Osteoblast (primary cell): ENCODE measurements around the gene GLT1D1. TPM values are rescaled to one million over a fixed set of nuclear protein-coding genes. Genes with fewer than 3 reads are reported as not detected.
A peak's percentile ranks its signal among the peaks of the same experiment; 100 is the strongest.

Experiments used
- DNase-seq: peaks from one replicate; pipeline ENCODE4 v3.0.0; 2011; ENCODE audit warnings: low spot score, mixed read lengths; ENCODE audit not compliant: insufficient read length; ENCODE audit errors: missing footprints
- H2AFZ ChIP-seq: 2 replicates; pipeline ENCODE4 v1.6.0; 2011; ENCODE audit warnings: mild to moderate bottlenecking, low read length
- H3K27ac ChIP-seq: 2 replicates; pipeline ENCODE4 v1.5.1; 2011; ENCODE audit warnings: mild to moderate bottlenecking, low read depth, low read length, moderate library complexity
- H3K27me3 ChIP-seq: 2 replicates; pipeline ENCODE4 v1.6.0; 2012; ENCODE audit warnings: mild to moderate bottlenecking, control low read depth, inconsistent platforms, low read length, moderate library complexity; ENCODE audit not compliant: insufficient read depth
- H3K36me3 ChIP-seq: 2 replicates; pipeline ENCODE4 v1.5.1; 2011; ENCODE audit warnings: mild to moderate bottlenecking, low read length, control low read depth, moderate library complexity; ENCODE audit not compliant: insufficient read depth
- H3K4me1 ChIP-seq: 2 replicates; pipeline ENCODE4 v1.5.1; 2011; ENCODE audit warnings: mild to moderate bottlenecking, low read length, control low read depth, moderate library complexity; ENCODE audit not compliant: insufficient read depth
- H3K4me2 ChIP-seq: 2 replicates; pipeline ENCODE4 v1.6.0; 2011; ENCODE audit warnings: mild to moderate bottlenecking, low read length; ENCODE audit not compliant: insufficient read depth
- H3K4me3 ChIP-seq: fragments of 200-600 bp; sonication (generic); 3 replicates; pipeline ENCODE4 v1.5.1; 2012; ENCODE audit warnings: mild to moderate bottlenecking, low read length, inconsistent platforms; ENCODE audit not compliant: insufficient read depth
- H3K79me2 ChIP-seq: 2 replicates; pipeline ENCODE4 v1.6.0; 2012; ENCODE audit warnings: mild to moderate bottlenecking, low read length, control low read depth, inconsistent platforms; ENCODE audit not compliant: insufficient read depth
- H3K9me3 ChIP-seq: 2 replicates; pipeline ENCODE4 v1.5.1; 2011; ENCODE audit warnings: low read depth, low read length, control low read depth
- H4K20me1 ChIP-seq: 2 replicates; pipeline ENCODE4 v1.6.0; 2012; ENCODE audit warnings: mild to moderate bottlenecking, low read length, control low read depth; ENCODE audit not compliant: insufficient read depth
- CTCF ChIP-seq: IDR thresholded peaks from 2 replicates; pipeline ENCODE4 v1.5.1; 2011; ENCODE audit warnings: mild to moderate bottlenecking, low read depth, low read length, moderate library complexity; ENCODE audit errors: extremely low read depth
- total RNA-seq: library from RNA; depleted of rRNA; stranded (reverse); fragments of >200 nt; gene quantifications from 2 replicates; pipeline ENCODE4 v1.2.3, GENCODE V29; 2012

The GLT1D1 gene
- total RNA-seq, 1 donor, result not detected

- no peak overlapping the region for H2AFZ ChIP-seq
- no peak overlapping the region for H3K27ac ChIP-seq
- no peak overlapping the region for H3K4me2 ChIP-seq
- peaks cover 61% of the 10 kb centered on the region for H3K79me2 ChIP-seq
- H3K27me3 ChIP-seq, result no peaks in the 10 kb centered on the region
- H3K4me3 ChIP-seq, result no peak overlapping the region
- peaks cover 27% of the 10 kb centered on the region for H3K4me1 ChIP-seq
- no peaks in the 10 kb centered on the region for H3K9me3 ChIP-seq
- H4K20me1 ChIP-seq, result peaks cover 9% of the 10 kb centered on the region
- no peak for TF ChIP-seq CTCF
- peaks cover 26% of the 10 kb centered on the region for H3K36me3 ChIP-seq
- no peak for DNase-seq
Measured at GRCh38 chr12:128806573-128806972, 46.7 kb upstream of the GLT1D1 start.

GRCh38 chr12:128807161-128807724 is 46.0 kb upstream of the GLT1D1 start:
- Histone ChIP-seq H3K27ac (peak overlapping the region; percentile 62), H3K9me3 (no peaks in the 10 kb centered on the region), H3K4me3 (peak overlapping the region; percentile 66), H3K4me2 (peak overlapping the region; percentile 68), H3K79me2 (peaks cover 61% of the 10 kb centered on the region), H3K4me1 (peaks cover 23% of the 10 kb centered on the region), H3K36me3 (peaks cover 29% of the 10 kb centered on the region), H2AFZ (peak overlapping the region; percentile 77), H3K27me3 (no peaks in the 10 kb centered on the region), H4K20me1 (peaks cover 7% of the 10 kb centered on the region)
- DNase-seq, result peak; percentile 92
- no peak for TF ChIP-seq CTCF

DNA sequence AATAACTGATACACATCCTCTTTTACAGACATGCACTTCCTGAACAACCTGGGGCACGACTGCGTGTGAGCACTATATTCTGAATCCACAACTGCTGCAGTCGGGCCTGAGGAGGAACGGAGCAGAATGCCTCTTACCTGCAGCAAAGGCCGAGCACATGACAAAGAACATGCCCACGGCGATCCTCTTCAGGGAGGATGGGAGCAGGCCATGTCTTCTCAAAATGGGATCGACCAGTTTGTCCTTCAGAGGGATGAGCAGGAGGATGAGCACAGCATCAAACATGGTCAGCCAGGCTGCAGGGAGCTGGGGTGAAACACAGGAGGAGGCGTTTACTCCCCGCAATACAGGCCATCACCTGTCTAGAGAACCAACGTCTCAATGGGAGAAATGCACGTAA is 44.6 kb upstream of the GLT1D1 start:
- H3K79me2 ChIP-seq, result peaks cover 61% of the 10 kb centered on the region
- H3K4me3 ChIP-seq, result no peak overlapping the region
- no peak overlapping the region for H2AFZ ChIP-seq
- no peak for DNase-seq
- no peak overlapping the region for H3K27ac ChIP-seq
- TF ChIP-seq CTCF, result no peak
- no peak overlapping the region for H3K4me2 ChIP-seq
- H3K27me3 ChIP-seq, result no peaks in the 10 kb centered on the region
- no peaks in the 10 kb centered on the region for H3K9me3 ChIP-seq
- H3K4me1 ChIP-seq, result peaks cover 20% of the 10 kb centered on the region
- peaks cover 28% of the 10 kb centered on the region for H3K36me3 ChIP-seq
- H4K20me1 ChIP-seq, result peaks cover 4% of the 10 kb centered on the region

DNA sequence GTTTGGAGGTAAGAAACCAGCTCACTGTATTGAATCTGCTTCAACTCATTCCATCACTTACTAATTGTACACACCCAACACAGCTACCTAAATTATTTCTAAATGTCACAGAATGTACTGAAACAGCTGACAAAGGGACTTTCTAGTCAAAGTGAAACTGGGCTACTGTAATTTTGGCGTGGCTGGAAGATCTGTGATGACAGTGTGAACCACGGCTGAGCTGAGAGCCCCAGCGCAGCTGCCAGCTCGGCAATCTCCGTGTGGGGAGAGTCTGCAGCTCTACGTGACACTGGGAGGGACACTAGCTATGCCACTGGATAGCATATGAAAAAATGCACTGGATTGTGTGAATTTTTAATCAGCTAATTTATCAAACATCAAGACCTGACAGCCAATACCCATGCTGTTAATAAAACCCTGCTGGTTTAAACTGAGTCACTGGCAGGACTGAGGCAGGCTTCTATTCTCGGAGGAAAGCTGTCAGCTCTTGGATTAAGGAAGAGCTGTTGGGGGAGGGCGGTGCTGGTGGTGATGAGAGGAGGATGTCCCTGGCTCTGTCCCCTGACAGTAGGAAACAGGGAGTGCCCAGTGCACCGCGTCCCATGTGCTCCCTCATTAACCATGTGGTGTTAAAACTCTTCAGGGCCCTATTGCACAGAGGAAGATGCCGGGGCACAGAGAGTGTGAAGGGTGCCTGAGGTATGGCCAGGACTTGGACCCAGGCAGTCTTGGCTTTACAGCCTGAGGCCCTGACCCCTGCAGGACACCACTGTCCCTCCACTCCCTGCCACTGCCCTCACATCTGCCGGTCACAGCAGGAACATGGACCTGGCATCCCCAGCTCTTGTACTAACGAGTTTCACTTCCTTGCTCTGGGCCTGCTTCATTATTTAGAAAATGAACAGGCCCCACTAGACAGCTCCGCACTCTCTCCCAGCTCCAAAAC is 42.8 kb upstream of the GLT1D1 start:
- Histone ChIP-seq H4K20me1 (peaks cover 4% of the 10 kb centered on the region), H3K36me3 (peaks cover 29% of the 10 kb centered on the region), H3K27me3 (no peaks in the 10 kb centered on the region), H3K9me3 (no peaks in the 10 kb centered on the region), H3K4me2 (peak overlapping the region; percentile 62), H3K4me3 (peak overlapping the region; percentile 1), H3K27ac (peak overlapping the region; percentile 76), H2AFZ (no peak overlapping the region), H3K4me1 (peaks cover 20% of the 10 kb centered on the region), H3K79me2 (peaks cover 70% of the 10 kb centered on the region)
- DNase-seq, result peak; percentile 80
- no peak for TF ChIP-seq CTCF
